ENCODE measurements around the gene MOB3C.

DNA sequence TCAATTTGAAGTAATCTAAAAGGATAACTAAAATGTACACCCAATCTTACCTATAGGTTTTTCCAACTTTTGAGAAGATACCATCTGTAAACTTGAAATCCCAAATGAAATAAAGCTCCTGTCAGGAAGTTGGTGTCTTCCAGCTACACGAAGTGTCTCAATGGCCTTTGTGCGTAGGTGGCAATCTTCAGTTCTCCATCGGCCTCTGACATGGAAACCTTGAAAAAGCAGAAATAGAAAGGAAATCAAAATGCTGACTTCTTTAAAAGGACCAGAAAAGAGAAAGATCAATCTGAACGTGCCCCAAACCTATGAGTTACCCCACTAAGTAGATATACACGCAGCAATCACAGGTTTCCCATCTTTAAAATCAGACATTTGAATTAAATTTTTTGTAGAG is 22.5 kb downstream of the MOB3C start:
- TF ChIP-seq, protein P1, sequence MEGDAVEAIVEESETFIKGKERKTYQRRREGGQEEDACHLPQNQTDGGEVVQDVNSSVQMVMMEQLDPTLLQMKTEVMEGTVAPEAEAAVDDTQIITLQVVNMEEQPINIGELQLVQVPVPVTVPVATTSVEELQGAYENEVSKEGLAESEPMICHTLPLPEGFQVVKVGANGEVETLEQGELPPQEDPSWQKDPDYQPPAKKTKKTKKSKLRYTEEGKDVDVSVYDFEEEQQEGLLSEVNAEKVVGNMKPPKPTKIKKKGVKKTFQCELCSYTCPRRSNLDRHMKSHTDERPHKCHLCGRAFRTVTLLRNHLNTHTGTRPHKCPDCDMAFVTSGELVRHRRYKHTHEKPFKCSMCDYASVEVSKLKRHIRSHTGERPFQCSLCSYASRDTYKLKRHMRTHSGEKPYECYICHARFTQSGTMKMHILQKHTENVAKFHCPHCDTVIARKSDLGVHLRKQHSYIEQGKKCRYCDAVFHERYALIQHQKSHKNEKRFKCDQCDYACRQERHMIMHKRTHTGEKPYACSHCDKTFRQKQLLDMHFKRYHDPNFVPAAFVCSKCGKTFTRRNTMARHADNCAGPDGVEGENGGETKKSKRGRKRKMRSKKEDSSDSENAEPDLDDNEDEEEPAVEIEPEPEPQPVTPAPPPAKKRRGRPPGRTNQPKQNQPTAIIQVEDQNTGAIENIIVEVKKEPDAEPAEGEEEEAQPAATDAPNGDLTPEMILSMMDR (IDR thresholded peaks at IDR 0.05): no peak
- TF ChIP-seq POLR2A (IDR thresholded peaks at IDR 0.05): no peak
